ENCODE measurements around the gene B3GAT1.
A peak's percentile ranks its signal among the peaks of the same experiment; 100 is the strongest.
"Not testable (repeated sequence)": the region's sequence is repeated elsewhere in the genome, so short reads cannot be mapped to it uniquely, and the experiment has no call there.

The B3GAT1 gene, protein sequence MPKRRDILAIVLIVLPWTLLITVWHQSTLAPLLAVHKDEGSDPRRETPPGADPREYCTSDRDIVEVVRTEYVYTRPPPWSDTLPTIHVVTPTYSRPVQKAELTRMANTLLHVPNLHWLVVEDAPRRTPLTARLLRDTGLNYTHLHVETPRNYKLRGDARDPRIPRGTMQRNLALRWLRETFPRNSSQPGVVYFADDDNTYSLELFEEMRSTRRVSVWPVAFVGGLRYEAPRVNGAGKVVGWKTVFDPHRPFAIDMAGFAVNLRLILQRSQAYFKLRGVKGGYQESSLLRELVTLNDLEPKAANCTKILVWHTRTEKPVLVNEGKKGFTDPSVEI

DNA sequence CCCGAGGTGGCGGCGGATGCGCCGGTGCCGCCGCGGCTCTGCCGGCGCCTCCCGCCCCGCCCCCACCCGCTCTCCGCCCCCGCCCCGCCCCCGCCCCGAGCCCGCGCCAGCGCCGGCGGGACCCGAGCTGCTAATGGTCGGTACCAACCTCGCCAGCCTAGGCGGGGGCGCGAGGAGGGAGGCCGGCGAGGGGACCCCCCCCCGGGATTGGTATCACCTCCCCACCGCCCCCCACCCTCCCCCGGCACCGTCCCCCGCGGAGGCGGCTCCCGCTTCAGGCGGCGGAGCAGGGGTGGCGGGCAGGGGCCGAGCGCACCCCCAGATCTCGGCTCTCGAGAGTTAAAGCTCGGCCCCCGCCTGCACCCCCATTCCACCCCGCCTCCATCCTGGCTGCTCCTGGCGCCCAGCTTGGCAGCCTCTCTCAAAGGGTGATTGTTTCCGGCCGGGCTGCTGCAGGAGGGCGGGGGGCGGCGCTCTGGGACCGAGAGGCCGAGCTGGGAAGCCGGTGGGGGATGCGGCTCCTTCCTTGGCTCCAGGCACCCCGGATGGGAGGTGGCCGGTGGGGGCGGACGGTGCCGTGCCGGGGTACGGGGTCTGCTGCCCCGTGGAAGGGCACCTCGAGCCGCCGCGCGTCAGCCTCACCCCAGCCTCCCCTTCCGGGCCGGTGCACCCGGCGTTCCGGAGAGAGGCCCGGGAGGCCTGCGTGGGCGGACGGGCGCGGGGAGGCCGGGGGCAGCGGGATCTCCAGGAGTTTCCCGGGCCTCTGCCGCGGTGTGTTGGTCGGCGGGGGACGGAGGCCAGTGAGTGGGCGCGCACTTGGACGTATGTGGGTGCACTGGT, at the start of gene B3GAT1:
Gene B3GAT1 (minus strand): TSS at position 40 of the 840 bp plus-strand sequence. CDS start 24,583 bp downstream, outside the sequence.
- DNase-seq: no peak

DNA sequence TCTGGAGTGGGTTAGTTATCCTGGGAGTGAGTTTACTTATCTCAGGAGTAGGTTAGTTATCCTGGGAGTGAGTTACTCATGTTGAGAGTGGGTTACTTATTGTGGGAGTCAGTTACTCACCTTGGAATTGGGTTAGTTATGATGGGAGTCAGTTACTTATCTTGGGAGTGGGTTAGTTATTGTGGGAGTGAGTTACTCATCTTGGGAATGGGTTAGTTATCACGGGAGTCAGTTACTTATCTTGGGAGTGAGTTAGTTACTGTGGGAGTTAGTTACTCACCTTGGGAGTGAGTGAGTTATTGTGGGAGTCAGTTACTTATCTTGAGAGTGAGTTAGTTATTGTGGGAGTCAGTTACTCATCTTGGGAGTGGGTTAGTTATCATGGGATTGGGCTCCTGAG, 49.6 kb upstream of the B3GAT1 start:
- DNase-seq: no peak

DNA sequence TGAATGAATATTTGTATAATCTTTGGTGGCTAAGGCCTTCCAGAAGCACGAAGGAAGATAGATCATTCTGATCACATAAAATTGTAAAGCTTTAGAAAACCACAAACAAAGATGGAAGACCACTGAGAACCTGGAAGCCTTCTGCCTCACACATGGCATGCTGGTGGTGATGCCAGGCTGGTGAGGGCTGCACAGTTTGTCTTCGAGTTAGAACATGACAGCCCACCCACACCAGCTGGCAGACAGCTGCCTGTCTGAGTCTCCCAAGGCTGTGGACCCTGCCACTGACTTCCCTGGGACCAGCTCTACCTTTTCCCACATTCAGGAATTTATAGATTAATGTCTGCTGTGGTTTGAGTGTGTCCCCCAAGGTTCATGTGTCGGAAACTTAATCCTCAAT, 48.8 kb upstream of the B3GAT1 start:
- DNase-seq: no peak

DNA sequence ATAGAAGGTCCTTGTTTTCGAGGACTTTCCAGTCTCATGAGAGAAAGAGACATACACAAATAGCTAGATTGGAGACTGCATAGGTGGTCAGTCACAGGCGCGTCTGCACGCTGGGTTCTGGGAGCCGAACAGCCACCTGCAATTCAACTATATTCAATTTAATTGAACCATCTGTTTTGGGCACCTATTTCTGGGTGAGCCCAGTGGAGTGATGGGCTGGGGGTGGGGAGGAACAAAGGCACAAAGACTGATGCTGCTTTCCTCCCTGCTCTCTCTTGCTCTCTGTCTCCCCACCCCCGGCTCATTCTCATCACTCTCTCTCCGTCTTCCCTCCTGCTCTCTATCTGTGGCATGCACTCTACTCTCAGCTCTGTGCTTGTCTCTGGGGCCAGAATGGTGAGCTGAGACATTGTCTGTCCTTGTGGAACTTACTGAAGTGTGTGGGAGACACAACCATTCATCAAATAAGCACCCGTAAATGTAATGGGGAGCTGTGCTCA, 48.1 kb upstream of the B3GAT1 start:
- no peak for DNase-seq

DNA sequence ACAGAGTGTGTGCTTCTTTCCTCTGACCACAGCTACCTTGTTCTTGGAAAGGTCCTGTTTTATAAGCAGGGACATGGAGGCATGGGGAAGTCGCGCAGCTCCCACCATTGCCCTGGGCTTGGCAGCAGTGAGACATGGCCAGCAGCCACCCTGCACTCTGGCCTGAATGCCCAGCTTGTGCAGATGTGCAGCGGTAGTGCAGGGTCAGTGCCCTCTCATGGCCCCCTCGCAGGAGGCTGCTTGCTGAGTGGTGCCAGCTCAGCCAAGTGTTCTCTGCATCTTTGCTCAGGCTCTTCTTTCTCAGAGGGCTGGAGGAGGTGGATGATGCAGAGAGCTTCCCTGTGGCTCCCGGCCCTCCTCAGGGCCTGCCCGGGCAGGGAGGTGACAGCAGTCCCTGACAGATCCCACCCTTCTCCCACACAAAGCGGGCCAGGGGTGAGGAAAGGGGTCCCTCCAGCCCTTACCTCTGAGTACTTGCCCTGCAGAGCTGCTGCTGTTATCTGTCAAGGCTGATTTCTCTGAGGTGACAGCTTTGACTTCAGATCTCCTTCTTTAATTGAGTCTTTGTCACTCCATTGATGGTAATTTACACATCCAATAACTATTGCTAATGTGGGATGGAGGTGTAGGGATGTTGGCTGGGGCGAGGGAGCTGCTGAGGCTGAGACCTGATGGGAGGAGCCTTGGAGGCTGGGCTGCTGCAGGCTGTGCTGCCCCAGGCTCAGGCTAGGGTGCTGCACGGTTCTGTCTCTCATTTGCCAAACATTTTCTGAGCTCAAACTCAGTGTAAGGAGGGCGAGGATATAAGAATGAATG, 47.4 kb upstream of the B3GAT1 start:
- no peak for DNase-seq

DNA sequence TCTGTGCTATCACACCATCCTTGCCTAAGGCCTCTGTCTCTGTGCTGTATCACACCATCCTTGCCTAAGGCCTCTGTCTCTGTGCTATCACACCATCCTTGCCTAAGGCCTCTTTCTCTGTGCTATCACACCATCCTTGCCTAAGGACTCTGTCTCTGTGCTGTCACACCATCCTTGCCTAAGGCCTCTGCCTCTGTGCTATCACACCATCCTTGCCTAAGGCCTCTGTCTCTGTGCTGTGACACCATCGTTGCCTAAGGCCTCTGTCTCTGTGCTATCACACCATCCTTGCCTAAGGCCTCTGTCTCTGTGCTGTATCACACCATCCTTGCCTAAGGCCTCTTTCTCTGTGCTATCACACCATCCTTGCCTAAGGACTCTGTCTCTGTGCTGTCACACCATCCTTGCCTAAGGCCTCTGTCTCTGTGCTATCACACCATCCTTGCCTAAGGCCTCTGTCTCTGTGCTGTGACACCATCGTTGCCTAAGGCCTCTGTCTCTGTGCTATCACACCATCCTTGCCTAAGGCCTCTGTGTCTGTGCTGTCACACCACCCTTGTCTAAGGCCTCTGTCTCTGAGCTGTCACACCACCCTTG, 45.5 kb upstream of the B3GAT1 start:
- not testable (repeated sequence) for DNase-seq

DNA sequence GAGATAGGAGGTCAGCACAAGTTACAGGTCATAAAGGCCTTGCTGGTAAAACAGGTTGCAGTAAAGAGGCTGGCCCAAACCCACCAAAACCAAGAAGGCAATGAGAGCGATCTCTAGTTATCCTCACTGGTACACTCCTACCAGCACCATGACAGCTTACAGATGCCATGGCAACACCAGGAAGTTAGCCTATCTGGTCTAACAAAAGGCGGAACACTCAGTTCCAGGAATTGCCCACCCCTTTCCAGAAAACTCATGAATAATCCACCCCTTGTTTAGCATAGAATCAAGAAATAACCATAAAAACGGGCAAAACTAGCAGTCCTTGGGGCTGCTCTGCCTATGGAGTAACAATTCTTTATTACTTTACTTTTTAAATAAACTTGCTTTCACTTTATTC, 43.5 kb upstream of the B3GAT1 start:
- DNase-seq: no peak

DNA sequence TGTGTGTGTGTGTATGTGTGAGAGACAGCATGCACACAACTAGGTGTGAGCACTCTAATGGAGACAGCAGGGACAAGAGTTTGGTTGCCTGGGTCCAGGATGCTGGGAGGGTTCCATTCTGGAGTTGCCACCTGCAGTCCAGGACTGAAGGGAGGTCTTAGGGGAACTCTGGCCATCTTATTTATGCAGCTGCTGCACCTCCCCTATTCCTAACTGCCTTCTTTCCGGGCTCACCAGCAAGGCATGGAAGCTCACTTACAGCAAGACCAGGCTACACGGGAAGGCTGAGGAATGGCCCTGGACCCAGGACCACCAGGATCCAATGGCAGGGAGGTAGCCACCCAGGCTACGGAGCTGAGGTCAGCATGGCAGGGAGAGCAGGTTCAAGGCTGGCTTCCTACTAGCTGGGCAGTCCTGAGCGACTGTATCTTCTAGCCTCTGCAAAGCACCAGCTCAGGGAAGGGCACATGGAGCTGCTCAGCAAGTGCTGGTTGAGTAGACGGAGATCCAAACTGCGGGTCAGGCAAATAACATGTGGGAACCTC, 42.2 kb upstream of the B3GAT1 start:
- no peak for DNase-seq

DNA sequence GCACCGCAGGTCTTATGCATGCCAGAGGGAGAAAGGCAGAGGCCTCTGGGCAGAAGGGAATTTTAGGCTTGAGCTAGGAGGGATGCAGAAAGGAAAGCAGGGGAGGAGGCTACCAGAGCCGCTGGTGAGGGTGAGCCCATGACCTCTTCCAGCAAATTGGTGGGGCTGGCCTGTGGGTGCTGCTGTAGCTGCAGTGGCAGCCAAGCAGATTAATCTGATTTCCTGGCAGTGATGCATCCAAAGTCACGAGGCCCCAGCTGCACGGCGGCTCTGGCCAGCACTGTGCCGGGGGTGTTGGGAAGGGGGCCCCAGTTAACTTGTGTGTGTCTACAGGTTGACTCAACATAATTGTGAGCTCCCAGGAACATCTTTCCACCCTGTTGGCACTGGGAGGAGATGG, 41.4 kb upstream of the B3GAT1 start:
- peak; percentile 23 for DNase-seq

DNA sequence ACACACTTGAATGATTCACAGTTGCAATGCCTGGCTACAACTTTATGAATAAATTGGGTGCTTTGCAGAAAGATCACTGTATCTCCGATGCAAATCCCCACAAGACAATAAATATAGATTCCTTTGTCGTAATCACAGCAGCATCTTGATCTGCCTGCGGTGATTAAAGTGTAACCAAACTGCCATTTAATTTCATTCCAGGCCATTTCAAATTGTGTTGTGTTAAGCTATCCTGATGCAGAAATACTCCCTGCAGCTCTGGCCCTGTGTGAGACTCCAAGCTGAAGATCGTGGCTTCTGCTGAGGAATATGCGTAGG, 40.8 kb upstream of the B3GAT1 start:
- peak; percentile 7 for DNase-seq

DNA sequence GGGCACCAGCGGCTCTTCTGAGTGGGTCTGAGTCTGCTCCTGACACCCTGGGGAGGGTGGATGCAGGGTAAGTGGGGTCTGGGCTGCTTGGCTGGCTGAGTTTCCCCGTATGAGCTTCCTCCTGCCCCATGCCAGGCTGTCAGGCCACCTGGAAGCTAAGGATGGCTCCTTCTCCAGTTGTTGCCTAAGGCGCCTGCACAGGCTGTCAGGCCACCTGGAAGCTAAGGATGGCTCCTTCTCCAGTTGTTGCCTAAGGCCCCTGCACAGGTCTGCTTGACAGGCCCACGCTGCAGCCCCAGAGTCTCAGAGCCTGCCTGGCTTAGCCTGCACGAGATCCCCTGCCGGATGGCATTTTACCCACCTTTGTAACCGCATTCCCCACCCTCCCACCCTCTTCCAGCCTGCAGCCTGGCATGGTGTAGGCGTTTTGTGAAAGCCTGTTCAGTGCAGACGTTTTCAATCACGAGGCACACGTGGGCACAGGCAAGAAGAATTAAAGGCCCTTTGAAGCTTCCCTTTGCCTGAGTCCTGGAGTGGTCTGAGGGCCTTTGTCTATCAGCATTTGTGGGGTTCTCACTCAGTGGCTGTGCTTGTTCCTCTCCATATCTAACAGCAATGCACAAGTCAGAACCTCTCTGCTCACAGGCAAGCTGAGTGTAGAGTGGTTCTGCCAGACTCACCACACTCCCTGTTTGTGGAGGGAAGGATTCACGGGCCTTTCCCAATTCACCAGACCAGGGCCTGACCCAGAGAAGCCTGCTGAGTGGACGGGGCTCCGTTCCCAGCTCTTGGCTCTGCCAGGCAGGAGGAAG, 40.2 kb upstream of the B3GAT1 start:
- DNase-seq: peak; percentile 25

DNA sequence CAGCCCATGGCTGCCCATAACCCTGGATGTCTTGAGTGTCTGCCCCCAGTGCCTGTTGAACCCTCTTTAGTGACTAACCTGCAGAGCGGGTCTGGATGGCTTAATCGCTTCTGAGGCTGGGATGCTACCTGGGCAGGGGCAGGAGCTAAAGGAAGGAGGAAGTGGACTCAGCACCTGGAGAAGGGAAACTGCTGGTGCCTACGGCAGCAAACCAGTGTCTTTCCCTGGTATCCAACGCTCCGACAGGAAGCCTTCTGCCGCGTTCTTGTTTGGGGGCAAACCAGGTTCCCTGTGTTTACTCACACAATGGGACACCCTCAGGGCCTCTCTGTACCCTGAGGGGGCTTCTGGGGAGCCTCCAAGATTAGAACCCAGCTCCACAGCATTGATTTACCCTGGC, 38.1 kb upstream of the B3GAT1 start:
- DNase-seq: peak; percentile 18

DNA sequence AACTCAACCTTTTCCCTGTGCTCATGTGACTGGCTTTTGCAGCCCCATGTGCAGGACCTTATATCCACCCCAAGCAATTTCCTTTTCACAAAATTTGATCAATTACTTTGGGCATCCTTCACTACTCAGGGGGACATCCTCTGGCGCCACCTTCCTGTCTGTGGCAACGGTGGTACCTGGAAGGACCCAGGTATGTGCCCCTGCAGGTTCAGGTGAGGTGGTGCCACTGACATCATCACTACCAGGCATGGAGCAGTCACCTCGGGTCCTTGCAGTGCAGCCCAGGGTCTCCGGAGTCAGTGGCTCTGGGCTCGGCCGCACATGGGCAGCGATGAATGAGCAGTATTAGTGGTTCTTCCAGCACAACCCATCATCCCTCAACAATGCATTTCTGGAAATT, 37.7 kb upstream of the B3GAT1 start:
- DNase-seq: no peak

DNA sequence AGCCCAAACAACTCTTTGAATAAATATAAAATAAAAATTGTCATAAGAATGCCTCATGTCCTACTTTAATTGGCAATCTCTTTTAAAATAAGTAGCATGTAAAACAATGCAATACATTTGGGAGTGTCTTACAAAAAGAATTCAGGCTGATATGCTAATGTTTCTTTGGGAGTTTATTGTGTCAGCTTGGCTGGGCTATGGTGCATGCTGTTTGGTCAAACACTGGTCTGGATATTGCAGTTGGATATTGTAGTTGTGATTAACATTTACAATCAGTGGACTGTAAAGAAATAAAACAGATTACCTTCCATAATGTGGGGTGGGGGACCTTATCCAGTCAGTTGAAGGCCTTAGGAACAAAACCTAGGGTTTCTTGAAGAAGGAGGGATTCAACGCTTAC, 37.0 kb upstream of the B3GAT1 start:
- no peak for DNase-seq

DNA sequence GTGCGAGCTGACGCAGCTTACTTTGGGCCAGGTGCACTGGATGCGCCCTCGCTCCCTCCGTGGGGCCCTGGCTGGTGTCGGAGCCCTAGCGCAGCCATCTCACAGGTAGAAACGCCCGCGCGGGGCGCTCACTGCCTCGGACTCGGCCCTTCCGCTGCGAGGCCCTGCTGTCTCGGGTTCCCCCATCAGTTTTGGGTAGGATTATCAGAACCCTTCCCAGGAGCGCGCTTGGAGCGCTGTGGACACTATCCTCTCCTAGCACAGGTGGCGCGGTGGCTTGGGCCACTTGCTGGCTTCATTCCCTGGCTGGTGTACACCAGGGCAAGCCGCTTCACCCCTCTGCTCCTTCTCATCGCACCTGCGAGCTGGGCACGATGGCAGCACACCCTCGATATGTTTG, 35.7 kb upstream of the B3GAT1 start:
- no peak for DNase-seq

DNA sequence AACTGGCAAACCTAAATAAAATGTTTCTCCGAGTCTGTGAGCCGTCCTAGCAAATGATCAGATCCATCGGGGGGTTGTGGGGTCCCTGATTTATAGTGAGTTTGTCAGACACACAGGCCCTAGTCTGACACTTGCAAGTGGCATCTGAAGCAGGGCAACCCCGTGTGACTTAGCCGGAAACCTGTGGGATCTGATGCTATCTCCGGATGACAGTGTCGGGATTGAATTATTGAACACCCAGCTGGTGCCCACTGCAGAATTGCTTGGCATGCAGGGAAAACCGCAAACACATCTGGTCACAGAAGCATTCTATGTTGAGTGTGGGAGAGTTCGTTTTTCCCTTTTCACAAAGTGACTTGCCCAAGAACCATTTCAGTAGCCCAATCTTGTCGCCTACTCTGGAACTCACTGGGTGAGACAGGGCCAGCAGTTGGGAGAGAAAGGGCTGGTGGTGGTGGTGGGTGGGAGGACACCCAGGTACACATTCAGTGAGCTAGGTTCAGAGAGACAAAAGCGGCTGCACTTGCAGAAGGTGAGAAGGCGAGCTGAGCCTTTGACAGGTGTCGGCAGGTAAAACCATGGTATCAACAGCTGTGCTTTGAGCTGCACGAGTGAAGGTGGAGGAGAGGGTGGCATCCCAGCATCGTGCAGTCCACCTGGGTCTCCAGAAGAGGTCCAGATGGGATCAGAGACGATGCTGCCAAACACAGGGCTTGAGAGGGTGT, 33.7 kb upstream of the B3GAT1 start:
- no peak for DNase-seq

DNA sequence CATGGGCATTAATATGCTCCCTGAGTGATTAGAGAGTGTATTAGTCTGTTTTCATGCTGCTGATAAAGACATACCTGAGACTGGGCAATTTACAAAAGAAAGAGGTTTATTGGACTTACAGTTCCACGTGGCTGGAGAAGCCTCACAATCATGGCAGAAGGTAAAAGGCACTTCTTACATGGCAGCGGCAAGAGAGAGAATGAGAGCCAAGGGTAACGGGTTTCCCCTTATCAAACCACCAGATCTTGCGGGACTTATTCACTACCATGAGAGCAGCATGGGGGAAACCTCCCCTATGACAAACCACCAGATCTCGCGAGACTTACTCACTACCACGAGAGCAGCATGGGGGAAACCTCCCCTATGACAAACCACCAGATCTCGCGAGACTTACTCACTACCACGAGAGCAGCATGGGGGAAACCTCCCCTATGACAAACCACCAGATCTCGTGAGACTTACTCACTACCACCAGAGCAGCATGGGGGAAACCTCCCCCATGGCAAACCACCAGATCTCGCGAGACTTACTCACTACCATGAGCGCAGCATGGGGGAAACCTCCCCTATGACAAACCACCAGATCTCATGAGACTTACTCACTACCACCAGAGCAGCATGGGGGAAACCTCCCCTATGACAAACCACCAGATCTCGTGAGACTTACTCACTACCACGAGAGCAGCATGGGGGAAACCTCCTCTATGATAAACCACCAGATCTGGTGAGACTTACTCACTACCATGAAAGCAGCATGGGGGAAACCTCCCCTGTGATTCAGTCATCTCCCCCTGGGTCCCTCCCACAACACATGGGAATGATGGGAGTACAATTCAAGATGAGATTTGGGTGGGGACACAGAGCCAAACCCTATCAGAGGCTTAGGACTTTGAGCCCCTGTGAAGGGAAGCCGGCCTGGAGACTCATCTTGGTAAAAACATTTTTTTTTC, 32.4 kb upstream of the B3GAT1 start:
- not testable (repeated sequence) for DNase-seq

DNA sequence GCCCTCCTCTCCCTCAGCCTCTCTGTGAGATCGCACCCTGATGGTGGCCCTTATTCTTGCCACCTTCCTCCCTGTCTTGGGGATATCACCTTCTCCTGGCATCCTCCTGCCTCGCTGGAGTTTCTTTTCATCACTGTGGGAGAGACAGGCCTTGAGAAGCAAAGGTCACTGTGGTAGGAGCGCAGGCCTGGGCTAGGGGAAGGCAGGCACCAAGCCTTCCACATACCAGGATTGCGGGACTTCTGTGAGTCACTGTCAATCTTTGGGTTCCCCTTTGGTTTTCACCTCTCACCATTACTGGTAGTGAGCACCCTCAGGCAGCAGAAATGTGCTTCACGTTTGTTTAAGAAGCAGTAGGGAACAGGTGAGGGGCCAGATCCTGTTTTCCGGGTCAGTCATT, 31.2 kb upstream of the B3GAT1 start:
- no peak for DNase-seq

DNA sequence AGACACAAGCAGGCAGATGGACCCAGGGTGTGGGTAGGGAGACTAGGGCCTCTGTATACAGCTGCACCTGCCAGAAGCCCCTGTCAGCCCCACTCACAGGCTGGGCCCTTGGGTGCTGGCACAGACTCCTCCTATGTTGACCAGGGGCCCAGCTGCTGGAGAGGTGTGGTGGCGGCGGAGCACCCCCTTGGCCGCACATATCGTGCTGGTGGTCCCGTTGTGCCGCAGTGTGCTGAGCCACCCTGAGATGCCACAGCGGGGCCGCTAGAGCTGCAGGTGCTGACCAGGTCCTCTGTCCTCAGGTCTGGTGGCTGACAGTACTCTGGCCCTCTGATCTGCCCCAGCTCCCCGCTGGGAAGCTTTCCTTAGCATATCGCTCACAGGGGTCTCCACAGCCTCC, 30.2 kb upstream of the B3GAT1 start:
- no peak for DNase-seq

DNA sequence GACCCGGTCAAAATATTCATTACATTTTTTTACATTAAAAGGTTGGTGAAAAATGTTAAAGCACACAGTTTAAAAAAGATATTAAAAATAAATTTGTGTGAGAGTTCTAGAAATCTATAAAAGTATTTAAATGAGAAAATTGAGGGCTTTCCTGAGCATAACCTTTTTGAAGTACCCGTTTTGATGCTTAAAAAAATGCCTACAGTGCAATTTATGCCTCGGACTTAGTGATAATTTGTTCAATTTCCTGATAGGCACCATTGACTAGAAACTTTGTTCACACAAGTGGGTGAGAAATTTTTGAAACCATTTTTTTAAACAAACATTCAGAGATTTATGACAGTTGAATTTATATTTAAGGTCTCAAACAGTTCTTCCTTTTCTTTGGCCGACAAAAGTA, 29.7 kb upstream of the B3GAT1 start:
- DNase-seq: no peak

Data from right forelimb (tissue), 1 donor.